T follicular helper cell (primary cell): ENCODE measurements around the gene PCDH9.

Experiments used
- DNase-seq: peaks from one replicate; pipeline ENCODE4 v3.0.0-alpha.2; 2020; ENCODE audit warnings: low read depth

Gene PCDH9

DNA sequence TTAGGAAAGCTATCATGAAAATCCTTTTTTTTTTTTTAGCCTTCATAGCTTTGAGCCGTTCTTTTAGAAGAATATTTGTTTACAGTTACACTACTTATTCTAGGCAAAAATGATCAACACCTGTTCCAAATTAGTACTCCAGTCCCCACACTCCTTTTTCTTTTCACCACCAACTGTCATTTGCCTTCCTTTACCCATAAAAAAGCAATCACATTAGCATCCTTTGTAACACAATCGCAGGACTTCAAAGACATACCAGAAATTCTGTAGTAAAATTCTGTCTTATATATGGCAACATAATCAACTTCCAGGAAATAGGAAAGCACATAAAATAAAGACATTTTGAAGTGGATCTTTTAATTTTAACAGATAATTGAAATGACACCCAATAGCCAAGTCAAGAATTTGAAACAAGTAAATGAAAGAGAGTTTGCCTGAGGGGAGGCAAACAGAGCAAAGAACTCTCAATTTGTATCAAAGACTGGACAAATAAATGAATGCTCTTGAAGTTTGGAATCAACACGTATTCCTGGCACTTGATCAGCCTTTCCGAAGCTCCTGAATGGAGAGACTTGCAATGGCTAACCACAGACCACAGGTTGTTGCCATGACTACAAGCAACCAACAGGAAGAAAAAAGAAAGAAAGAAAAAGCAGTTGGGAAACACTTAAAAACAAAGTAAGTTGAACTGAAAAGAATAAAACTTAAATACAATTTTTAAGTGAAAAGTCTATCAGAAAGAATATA lies 206.8 kb downstream of the PCDH9 start:
- DNase-seq = no peak

DNA sequence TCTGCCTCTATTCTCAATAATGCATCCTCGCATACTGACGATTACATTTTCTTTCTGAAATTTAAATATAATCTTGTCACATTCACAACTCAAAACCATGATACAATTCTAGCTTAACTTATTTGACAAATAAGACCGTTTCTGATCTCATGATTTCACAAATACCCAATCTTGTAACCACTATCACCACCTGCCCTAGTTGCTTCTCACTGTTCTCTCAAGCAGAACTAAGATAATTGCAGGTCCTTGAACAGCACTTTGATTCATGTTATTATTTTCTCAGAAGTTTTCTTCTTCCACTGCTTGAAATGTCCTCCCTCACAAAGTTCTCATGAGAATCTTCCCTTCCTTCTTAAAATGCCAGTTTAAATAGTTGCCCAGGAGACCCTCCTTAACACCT lies 211.4 kb downstream of the PCDH9 start:
- DNase-seq = no peak

GRCh38 chr13:67017276-67017675 lies 212.9 kb downstream of the PCDH9 start:
- DNase-seq = no peak

DNA sequence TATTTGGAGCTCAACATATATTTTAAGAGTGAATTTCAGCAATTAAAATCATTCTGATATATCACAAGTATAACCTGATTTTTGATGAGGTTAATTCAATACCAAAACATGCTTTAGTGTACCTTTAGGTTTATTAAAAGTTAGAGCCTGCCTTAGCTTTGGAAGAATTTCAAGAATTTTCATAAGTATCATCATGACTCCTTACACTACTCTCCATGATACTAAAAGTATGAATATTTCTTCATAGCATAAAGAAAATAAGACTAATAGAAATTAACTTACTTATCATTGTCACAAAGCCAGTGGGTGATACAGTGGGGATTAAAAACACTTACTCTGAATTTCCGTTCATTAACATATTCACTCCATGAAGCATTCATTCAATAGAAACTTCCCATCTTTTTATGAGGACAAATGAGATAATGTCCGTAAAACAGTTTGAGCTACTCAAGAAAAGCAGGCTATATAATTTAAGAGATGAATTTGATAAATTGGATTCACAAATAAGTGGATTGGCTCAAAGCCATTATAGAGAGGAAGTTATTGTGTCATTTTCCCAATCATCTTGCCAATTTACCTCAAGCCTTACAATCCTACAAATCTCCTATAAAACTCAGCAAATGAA lies 214.0 kb downstream of the PCDH9 start:
- no peak for DNase-seq

GRCh38 chr13:67014399-67014798 lies 215.7 kb downstream of the PCDH9 start:
- no peak for DNase-seq

DNA sequence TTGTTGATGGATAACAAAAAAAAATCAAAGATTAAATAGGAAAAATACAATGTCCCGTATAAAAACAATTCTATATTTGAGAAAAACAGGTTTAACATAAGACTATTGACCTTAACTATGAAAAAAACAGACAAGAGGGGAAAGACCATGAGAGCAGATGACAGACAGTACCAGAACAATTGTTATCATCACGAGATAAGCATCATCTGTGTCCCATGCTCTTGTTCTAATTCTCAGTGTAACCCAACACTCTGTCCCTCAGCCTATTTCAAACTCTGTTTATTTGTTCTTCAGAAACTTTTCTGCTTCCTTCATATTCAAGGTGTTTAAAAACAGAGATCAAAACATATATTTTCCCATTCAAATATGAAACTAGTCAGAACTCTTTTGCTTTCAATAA lies 216.4 kb downstream of the PCDH9 start:
- no peak for DNase-seq

GRCh38 chr13:67008075-67008668 lies 222.0 kb downstream of the PCDH9 start:
- no peak for DNase-seq

- no peak for DNase-seq
These were observed 225.6 kb downstream of the PCDH9 start for GRCh38 chr13:67004511-67004910.

GRCh38 chr13:67003743-67004142 lies 226.4 kb downstream of the PCDH9 start:
- DNase-seq = no peak

- no peak for DNase-seq
These were observed 228.8 kb downstream of the PCDH9 start for GRCh38 chr13:67001363-67001762.

- no peak for DNase-seq
These were observed 233.6 kb downstream of the PCDH9 start for GRCh38 chr13:66996503-66996902.

DNA sequence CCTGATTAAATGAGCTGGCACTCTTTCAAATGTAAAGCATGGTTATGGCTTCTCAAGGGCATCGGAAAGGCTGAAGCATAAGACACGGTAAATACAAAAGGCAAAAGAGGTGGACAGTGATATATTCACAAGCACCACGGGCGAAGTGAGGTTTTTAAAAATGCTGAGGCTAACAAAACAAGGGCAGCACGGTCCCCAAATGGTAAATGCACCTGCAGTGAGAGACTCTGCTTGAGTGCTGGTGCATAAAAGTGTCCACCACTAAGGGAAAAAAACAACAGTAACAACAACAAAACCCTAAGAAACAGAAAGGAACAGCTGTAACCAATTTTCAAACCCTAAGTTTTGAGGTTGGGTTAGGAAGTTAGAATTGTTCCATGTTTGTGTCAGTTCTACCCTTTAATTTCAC lies 234.9 kb downstream of the PCDH9 start:
- no peak for DNase-seq

DNA sequence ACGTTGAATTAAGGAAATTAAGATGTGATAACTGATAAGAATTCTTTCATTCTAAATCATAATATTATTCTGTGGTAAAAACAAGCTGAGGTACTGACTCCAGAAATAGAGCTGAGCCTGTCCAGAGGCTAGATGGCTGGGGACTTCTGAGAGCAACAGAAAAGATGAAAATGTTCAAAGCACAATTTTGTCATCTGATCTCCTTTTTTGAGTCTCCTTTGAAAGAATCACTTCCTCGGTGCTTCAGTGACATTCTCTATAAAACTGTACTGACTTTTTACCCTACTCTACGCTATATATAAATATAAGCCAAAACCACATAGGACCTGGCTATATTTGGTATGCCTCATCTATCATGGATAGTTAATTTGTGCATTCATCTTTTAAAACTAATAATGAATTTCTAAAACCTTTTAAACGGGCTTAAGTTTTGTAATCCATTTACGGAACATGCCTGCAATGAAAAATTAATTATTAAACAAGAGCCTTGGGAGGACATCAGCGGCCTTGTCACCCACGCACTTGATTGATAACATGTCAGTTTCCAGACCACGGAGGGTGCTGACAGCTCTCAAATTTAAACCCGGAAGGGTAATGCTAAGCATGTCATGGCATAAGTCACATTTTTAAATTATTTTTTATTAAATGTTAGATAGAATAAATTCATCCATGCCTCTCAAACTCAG lies 235.5 kb downstream of the PCDH9 start:
- DNase-seq = no peak

- no peak for DNase-seq
These were observed 236.0 kb downstream of the PCDH9 start for GRCh38 chr13:66994097-66994496.

- DNase-seq = no peak
These were observed 237.4 kb downstream of the PCDH9 start for GRCh38 chr13:66992719-66993118.

DNA sequence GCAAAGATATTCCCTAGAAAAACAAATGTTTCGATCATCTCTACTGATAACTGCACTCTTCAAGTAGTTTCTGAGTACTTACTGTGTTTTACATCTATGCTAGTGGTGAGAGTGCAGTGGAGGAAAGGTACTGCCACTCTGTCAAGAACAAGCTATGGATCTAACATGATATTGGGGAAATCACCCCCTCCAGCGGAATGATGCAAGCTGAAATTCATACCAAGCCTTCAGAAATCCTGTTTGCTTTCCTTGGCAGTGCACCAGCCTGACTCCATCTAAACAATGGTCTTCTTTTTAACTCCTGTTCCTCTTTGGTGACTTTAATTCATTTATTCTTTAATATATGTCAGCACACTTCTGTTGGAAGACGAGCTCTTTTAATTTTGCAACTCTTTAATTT lies 238.0 kb downstream of the PCDH9 start:
- DNase-seq = no peak

GRCh38 chr13:66984241-66984640 lies 245.9 kb downstream of the PCDH9 start:
- no peak for DNase-seq

DNA sequence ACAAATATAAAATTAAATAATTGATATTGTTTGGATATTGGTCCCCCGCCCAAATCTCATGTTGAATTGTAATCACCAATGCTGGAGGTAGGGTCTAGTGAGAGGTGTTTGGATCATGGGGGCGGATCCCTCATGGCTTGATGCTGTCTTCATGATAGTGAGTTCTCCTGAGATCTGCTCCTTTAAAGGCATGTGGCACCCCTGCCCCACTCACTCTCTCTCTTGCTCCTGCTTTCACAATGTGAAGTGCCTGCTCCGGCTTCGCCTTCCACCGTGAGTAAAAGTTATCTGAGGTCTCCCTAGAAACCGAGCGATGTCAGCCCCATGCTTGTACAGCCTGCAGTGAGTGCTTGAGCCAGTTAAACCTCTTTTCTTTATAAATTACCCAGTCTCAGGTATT lies 248.2 kb downstream of the PCDH9 start:
- DNase-seq = no peak

DNA sequence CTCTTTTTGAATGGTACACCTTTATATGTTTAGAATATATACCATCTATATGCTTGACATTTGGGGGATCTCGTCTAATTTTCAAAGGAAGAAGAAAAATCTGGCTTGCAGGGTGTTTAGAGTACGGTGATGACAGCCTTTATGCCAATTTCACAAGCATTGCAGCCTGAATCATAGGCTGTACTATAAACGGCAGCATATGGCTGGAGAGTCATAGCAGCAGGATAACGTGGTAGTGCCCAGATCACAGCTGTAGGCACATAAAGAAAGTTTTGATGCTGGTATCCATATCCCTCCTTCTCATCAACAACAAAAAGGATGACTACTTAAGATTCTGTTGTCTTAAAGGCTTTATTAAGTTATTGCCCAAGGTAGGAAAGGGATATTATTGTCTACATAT lies 253.0 kb downstream of the PCDH9 start:
- no peak for DNase-seq

GRCh38 chr13:66974889-66975288 lies 255.2 kb downstream of the PCDH9 start:
- no peak for DNase-seq

GRCh38 chr13:66974174-66974573 lies 256.0 kb downstream of the PCDH9 start:
- no peak for DNase-seq

- DNase-seq = no peak
These were observed 257.5 kb downstream of the PCDH9 start for GRCh38 chr13:66972659-66973058.

DNA sequence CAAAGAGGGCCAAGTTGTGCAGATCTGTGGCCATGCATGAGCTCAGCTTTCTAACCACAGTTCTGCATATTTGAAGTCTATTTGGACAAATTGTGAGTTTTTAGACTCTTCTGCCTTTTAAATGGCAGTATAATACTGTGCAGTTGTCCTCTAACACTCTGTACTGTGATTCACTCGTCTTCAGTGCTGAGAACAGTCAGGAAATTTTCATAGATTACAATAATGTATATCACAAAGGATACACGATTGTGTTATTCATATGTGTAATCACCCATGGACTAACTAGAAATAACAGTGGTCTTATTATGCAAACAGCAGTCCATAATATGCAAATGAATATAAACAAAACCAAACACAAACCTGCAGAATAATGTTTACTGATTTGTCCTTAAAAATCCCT lies 259.1 kb downstream of the PCDH9 start:
- DNase-seq = no peak
